ENCODE measurements around the gene BNC2. TPM values are rescaled to one million over a fixed set of nuclear protein-coding genes. Genes with fewer than 3 reads are reported as not detected.
"Not testable (repeated sequence)": the region's sequence is repeated elsewhere in the genome, so short reads cannot be mapped to it uniquely, and the experiment has no call there.

The BNC2 gene
- total RNA-seq, 1 experiment from 2014 or later, result 5.7 TPM

GRCh38 chr9:16441791-16442190 lies 428.7 kb downstream of the BNC2 start:
- Histone ChIP-seq H3K27ac (ENCODE audit: low read length) (no peak overlapping the region), H3K9me3 (ENCODE audit: control insufficient read depth, insufficient read depth, low read depth, low read length) (no peaks in the 10 kb centered on the region), H3K36me3 (ENCODE audit: control insufficient read depth, insufficient read depth, low read length) (no peaks in the 10 kb centered on the region), H3K27me3 (ENCODE audit: control insufficient read depth, insufficient read depth, low read length) (no peaks in the 10 kb centered on the region), H3K4me3 (ENCODE audit: low read depth in 2 of 2, low read length in 2 of 2) (no peak overlapping the region), H3K4me1 (ENCODE audit: control insufficient read depth, insufficient read depth, low read length) (no peaks in the 10 kb centered on the region)
- in situ Hi-C loops (cut with HindIII; ENCODE audit: low pct_unique_long_range_greater_than_20kb, low sequenced_read_pairs) (no loop called here), intact Hi-C loops (cut with micrococcal nuclease; ENCODE audit: unreplicated experiment) (no loop called here)
- ChIA-PET POLR2A (no interaction called here), CTCF (no interaction called here)
- DNase-seq (ENCODE audit: low read depth, low spot score) (no peak), ATAC-seq (no peak)
- no peak for TF ChIP-seq POLR2AphosphoS5 (IDR thresholded peaks at IDR 0.05; ENCODE audit: low read depth, low read length)
- no TSS peak for BruUV-seq (replicated peaks)

GRCh38 chr9:16438831-16439230 lies 431.6 kb downstream of the BNC2 start:
- in situ Hi-C loops (cut with HindIII; ENCODE audit: low pct_unique_long_range_greater_than_20kb, low sequenced_read_pairs); H3K27ac ChIP-seq (ENCODE audit: low read length); H3K36me3 ChIP-seq (ENCODE audit: control insufficient read depth, insufficient read depth, low read length); ATAC-seq; CTCF ChIA-PET; intact Hi-C loops (cut with micrococcal nuclease; ENCODE audit: unreplicated experiment); H3K4me1 ChIP-seq (ENCODE audit: control insufficient read depth, insufficient read depth, low read length); POLR2A ChIA-PET; BruUV-seq (replicated peaks); H3K27me3 ChIP-seq (ENCODE audit: control insufficient read depth, insufficient read depth, low read length); DNase-seq (ENCODE audit: low read depth, low spot score); H3K4me3 ChIP-seq (ENCODE audit: low read depth in 2 of 2, low read length in 2 of 2); H3K9me3 ChIP-seq (ENCODE audit: control insufficient read depth, insufficient read depth, low read depth, low read length): not testable (repeated sequence)

- BruUV-seq (replicated peaks), result no TSS peak
- H3K36me3 ChIP-seq (ENCODE audit: control insufficient read depth, insufficient read depth, low read length), result no peaks in the 10 kb centered on the region
- DNase-seq (ENCODE audit: low read depth, low spot score) (no peak), ATAC-seq (no peak)
- in situ Hi-C loops (cut with HindIII; ENCODE audit: low pct_unique_long_range_greater_than_20kb, low sequenced_read_pairs), result no loop called here
- no peak for TF ChIP-seq POLR2AphosphoS5 (IDR thresholded peaks at IDR 0.05; ENCODE audit: low read depth, low read length)
- no peak for TF ChIP-seq SIN3A (IDR thresholded peaks at IDR 0.05; ENCODE audit: borderline replicate concordance, insufficient read depth, low read depth, low read length)
- TF ChIP-seq REST (IDR thresholded peaks at IDR 0.05; ENCODE audit: insufficient read depth in 1 of 2, low read depth in 2 of 2, low read length in 1 of 2), result no peak
- TF ChIP-seq, protein P1, sequence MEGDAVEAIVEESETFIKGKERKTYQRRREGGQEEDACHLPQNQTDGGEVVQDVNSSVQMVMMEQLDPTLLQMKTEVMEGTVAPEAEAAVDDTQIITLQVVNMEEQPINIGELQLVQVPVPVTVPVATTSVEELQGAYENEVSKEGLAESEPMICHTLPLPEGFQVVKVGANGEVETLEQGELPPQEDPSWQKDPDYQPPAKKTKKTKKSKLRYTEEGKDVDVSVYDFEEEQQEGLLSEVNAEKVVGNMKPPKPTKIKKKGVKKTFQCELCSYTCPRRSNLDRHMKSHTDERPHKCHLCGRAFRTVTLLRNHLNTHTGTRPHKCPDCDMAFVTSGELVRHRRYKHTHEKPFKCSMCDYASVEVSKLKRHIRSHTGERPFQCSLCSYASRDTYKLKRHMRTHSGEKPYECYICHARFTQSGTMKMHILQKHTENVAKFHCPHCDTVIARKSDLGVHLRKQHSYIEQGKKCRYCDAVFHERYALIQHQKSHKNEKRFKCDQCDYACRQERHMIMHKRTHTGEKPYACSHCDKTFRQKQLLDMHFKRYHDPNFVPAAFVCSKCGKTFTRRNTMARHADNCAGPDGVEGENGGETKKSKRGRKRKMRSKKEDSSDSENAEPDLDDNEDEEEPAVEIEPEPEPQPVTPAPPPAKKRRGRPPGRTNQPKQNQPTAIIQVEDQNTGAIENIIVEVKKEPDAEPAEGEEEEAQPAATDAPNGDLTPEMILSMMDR (IDR thresholded peaks at IDR 0.05), result no peak
- TF ChIP-seq TCF7L2 (IDR thresholded peaks at IDR 0.05; ENCODE audit: low read depth, low read length), result no peak
- POLR2A ChIA-PET, result no interaction called here
- no peaks in the 10 kb centered on the region for H3K27me3 ChIP-seq (ENCODE audit: control insufficient read depth, insufficient read depth, low read length)
- no peak overlapping the region for H3K27ac ChIP-seq (ENCODE audit: low read length)
- H3K9me3 ChIP-seq (ENCODE audit: control insufficient read depth, insufficient read depth, low read depth, low read length), result no peaks in the 10 kb centered on the region
- no peak overlapping the region for H3K4me3 ChIP-seq (ENCODE audit: low read depth in 2 of 2, low read length in 2 of 2)
- H3K4me1 ChIP-seq (ENCODE audit: control insufficient read depth, insufficient read depth, low read length), result no peaks in the 10 kb centered on the region
- CTCF ChIA-PET, result no interaction called here
- intact Hi-C loops (cut with micrococcal nuclease; ENCODE audit: unreplicated experiment), result no loop called here
Measured at GRCh38 chr9:16436545-16436944, 433.9 kb downstream of the BNC2 start.

Data from Panc1 (cell line).